GM15510 (cell line): ENCODE measurements around the gene DNAJB8.

Experiments used
- POLR2A ChIP-seq: IDR thresholded peaks from 3 replicates; pipeline ENCODE4 v1.6.1; 2011; ENCODE audit warnings: borderline replicate concordance; ENCODE audit not compliant: insufficient read length; ENCODE audit errors: extremely low read depth

The DNAJB8 gene

GRCh38 chr3:128468791-128469527 lies 2.3 kb upstream of the DNAJB8 start:
- no peak for TF ChIP-seq POLR2A

- no peak for TF ChIP-seq POLR2A
Observed at GRCh38 chr3:128468285-128468790, 1.6 kb upstream of the DNAJB8 start.

DNA sequence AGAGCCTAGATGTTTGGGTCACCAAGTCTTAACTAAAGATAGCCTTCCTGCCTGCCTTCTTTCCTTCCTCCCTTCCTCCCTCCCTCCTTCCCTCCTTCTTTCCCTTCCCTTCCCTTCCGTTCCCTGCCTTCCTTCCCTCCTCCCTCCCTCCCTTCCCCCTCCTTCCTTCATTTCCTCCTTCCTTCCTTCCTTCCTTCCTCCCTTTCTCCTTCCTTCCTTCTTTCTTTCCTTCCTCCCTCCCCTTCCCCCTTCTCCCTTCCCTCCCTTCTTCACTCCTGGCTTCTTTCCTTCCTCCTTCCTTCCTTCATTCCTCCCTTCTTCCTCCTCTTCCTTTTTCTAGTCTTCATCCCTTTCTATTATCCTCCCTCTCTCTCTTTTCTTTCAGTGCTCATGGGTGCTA lies 2.0 kb downstream of the DNAJB8 start:
- TF ChIP-seq POLR2A = no peak

- no peak for TF ChIP-seq POLR2A
Observed at GRCh38 chr3:128464188-128464587, 2.5 kb downstream of the DNAJB8 start.

- TF ChIP-seq POLR2A = no peak
Observed at GRCh38 chr3:128463771-128464170, 2.9 kb downstream of the DNAJB8 start.

GRCh38 chr3:128463354-128463753 lies 3.3 kb downstream of the DNAJB8 start:
- TF ChIP-seq POLR2A = no peak

DNA sequence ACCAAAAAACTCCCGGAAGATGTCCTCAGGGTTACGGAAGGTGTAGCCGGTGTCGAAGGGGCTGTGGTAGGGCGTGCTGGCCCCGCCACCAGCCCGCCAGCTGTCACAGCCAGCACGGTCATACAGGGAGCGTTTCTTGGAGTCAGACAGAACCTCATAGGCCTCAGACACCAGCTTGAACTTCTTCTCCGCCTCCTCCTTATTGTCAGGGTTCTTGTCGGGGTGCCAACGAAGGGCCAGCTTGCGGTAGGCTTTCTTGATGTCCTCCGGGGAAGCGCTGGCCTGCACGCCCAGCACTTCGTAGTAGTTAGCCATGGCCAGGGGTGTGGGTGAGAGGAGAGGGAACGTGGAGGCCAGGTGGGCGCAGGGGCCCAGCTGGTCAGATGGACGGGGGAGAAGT lies 3.8 kb downstream of the DNAJB8 start:
- no peak for TF ChIP-seq POLR2A

DNA sequence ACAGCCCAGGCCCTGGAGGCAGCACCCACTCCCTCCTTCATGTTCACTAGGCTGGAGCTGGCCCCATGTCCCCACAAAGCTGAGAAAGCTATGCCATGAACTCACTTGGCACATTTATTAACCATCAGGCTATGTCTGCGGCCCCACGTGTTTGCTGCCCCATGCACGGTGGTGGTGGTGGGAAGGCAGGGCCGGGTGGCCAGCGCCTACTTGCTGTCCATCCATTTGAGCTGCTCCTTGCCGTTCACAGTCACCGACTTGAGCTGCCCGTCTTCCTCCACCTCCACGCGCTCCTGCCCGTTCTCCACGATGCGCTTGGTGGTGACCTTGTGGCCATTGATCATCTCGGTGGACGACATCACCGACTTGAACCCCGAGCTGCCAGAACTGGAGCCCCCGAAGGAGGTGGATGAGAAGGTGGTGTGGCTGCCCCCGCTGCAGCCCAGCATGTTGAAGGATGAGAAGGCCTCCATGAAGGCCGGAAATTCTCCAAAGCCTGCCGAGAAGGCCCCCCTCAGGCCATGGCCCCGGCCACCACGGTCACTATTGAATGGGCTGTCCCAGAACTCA lies 4.3 kb downstream of the DNAJB8 start:
- no peak for TF ChIP-seq POLR2A

DNA sequence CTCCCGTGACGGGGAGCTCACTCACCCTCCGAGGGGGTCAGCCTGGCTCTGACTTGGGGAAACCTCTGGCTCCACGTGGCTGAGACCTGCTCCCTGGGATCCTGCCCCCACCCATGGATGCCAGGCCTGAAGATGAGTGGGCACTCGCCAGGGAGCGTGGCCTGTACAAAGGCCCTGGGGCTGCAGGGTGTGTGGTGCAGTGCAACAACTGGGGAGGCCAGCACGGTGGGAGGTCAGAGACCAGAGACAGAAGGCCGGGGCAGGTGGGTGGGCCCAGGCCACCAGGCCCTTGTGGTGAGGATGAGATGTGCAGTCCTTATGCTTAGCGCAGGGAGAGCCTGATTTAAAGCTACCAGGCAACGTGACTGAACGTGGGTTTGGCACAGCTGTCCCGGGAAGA lies 5.0 kb downstream of the DNAJB8 start:
- no peak for TF ChIP-seq POLR2A

DNA sequence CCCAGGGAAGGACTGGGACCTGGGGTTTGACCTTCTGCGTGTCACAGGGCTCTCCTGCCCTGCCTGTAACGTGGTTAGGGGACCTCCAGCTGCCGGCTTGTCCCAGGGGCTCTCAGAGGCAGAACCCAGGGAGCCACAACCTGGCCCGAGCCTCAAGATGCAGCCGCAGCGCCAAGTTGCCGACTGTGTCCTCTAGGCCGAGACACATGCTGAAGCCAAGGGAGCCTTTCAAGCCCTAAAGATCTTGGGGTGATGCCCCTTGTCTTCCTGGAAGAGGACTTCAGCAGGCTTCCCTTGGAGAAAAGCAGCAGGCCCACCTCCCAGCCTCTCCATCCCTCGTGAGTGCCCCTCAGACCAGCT lies 7.2 kb downstream of the DNAJB8 start:
- no peak for TF ChIP-seq POLR2A

- no peak for TF ChIP-seq POLR2A
Observed at GRCh38 chr3:128458746-128459460, 7.8 kb downstream of the DNAJB8 start.

DNA sequence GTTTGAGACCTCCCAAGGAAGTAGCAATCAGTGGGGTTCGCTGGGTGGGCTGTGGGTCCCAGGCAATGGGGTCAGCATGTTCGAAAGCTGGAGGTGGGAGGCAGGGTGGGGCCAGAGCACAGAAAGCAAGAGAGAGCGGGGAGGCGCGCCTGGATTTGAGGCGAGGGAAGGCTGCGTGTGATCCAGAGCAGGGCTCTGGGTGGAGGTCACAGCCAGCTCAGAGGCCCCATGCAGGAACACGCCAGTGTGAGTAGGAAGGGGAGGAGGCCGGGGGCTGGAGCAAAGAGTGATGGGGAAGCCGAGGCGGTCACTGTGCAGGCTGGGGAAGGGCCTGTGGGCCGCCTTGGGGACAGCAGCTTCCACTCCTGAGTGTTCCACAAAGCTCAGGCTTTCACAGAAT lies 8.8 kb downstream of the DNAJB8 start:
- TF ChIP-seq POLR2A = no peak

- TF ChIP-seq POLR2A = no peak
Observed at GRCh38 chr3:128456776-128457715, 9.6 kb downstream of the DNAJB8 start.
